PC-9 (cell line): ENCODE data around the gene CYP27C1.

Experiments used
- EZH2 ChIP-seq: fragments of 200-600 bp; sonication (generic); IDR thresholded peaks from 2 replicates; pipeline ENCODE4 v1.8.0; 2017; ENCODE audit warnings: antibody characterized with exemption, low read depth
- TF ChIP-seq, protein P1 (sequence below): fragments of 200-600 bp; sonication (generic); conservative IDR thresholded peaks from 2 replicates; pipeline ENCODE4 v1.6.1; 2017; ENCODE audit warnings: mixed run types, antibody characterized with exemption, mild to moderate bottlenecking, moderate library complexity

GRCh38 chr2:127175751-127176354 lies 44.2 kb downstream of the CYP27C1 start:
- TF ChIP-seq, protein P1, sequence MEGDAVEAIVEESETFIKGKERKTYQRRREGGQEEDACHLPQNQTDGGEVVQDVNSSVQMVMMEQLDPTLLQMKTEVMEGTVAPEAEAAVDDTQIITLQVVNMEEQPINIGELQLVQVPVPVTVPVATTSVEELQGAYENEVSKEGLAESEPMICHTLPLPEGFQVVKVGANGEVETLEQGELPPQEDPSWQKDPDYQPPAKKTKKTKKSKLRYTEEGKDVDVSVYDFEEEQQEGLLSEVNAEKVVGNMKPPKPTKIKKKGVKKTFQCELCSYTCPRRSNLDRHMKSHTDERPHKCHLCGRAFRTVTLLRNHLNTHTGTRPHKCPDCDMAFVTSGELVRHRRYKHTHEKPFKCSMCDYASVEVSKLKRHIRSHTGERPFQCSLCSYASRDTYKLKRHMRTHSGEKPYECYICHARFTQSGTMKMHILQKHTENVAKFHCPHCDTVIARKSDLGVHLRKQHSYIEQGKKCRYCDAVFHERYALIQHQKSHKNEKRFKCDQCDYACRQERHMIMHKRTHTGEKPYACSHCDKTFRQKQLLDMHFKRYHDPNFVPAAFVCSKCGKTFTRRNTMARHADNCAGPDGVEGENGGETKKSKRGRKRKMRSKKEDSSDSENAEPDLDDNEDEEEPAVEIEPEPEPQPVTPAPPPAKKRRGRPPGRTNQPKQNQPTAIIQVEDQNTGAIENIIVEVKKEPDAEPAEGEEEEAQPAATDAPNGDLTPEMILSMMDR = no peak
- TF ChIP-seq EZH2 = no peak
